OCI-LY1 (cell line): Measurements from ENCODE around the gene CSNK1A1.

ENCODE experiments used
- EZH2 ChIP-seq: fragments of 200-600 bp; sonication (generic), shearing (Covaris generic); IDR thresholded peaks from 2 replicates; pipeline ENCODE4 v1.8.0; 2017; ENCODE audit warnings: borderline replicate concordance, mixed run types, mild to moderate bottlenecking, antibody characterized with exemption, low read length, moderate library complexity, mixed read lengths
- TF ChIP-seq, protein P1 (sequence below): fragments of 200-600 bp; sonication (generic), shearing (Covaris generic); IDR thresholded peaks from 2 replicates; pipeline ENCODE4 v1.5.1; 2017; ENCODE audit warnings: mild to moderate bottlenecking, antibody characterized with exemption, low read length, moderate library complexity, mixed read lengths

DNA sequence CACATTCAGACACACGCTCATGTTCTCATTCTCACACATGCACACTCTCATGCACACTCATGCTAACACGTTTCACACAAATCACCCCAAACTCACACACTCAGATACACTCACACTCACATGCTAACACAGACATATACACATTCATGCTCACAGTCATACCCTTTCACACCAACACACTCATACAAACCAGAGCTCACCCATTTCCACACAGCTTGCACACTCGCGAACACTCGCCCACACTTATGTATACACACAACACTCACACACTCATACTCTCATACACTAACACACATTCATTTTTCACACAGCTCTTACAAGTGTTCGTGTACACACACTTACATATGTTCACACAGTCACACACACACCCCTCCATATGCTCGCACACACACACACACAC lies 108.0 kb downstream of the CSNK1A1 start:
- TF ChIP-seq EZH2 = no peak
- TF ChIP-seq, protein P1, sequence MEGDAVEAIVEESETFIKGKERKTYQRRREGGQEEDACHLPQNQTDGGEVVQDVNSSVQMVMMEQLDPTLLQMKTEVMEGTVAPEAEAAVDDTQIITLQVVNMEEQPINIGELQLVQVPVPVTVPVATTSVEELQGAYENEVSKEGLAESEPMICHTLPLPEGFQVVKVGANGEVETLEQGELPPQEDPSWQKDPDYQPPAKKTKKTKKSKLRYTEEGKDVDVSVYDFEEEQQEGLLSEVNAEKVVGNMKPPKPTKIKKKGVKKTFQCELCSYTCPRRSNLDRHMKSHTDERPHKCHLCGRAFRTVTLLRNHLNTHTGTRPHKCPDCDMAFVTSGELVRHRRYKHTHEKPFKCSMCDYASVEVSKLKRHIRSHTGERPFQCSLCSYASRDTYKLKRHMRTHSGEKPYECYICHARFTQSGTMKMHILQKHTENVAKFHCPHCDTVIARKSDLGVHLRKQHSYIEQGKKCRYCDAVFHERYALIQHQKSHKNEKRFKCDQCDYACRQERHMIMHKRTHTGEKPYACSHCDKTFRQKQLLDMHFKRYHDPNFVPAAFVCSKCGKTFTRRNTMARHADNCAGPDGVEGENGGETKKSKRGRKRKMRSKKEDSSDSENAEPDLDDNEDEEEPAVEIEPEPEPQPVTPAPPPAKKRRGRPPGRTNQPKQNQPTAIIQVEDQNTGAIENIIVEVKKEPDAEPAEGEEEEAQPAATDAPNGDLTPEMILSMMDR = no peak
